Endothelial cell of umbilical vein (primary cell): ENCODE data around the gene DOCK6. TPM values are rescaled to one million over a fixed set of nuclear protein-coding genes. Genes with fewer than 3 reads are reported as not detected.

ENCODE experiments used
- BruUV-seq: library from RNA; stranded (reverse); fragments of 400-500 nt; replicated peaks from 2 replicates; lab custom pipeline; 2021; lab: Mats Ljungman, UMichigan
- CTCF ChIA-PET: fragments of 300-600, 350-600 bp; sonication (Branson Sonifier 250); formaldehyde crosslinking; loops from one replicate; lab custom pipeline; 2021; ENCODE audit warnings: antibody characterized with exemption, inconsistent platforms; lab: Charles Lee
- POLR2A ChIA-PET: fragments of 300-600, 350-600 bp; sonication (Branson Sonifier 250); formaldehyde crosslinking; loops from one replicate; lab custom pipeline; 2021; ENCODE audit warnings: antibody characterized with exemption, inconsistent platforms; lab: Charles Lee
- DNase-seq: peaks from one replicate; pipeline ENCODE4 v3.0.0-alpha.2; 2011; ENCODE audit warnings: low read depth, low spot score
- FAIRE-seq: peaks from 2 replicates; lab custom pipeline; 2011; peaks lifted over from hg19 to GRCh38; lab: Jason Lieb, UNC
- H2AFZ ChIP-seq: 2 replicates; pipeline ENCODE4 v1.6.0; 2012; ENCODE audit warnings: low read depth, low read length, control low read depth, inconsistent platforms
- H3K27ac ChIP-seq: 2 replicates; pipeline ENCODE4 v1.5.1; 2011; ENCODE audit warnings: low read depth, mild to moderate bottlenecking, control low read depth, low read length, moderate library complexity; ENCODE audit not compliant: insufficient read depth
- H3K27me3 ChIP-seq, 2 experiments: 2 replicates each; pipeline versions ENCODE4 v1.6.0 to v1.6.1; 2011; ENCODE audit warnings: low read length in 2 of 2, mixed read lengths in 1 of 2; ENCODE audit not compliant: control insufficient read depth in 2 of 2, insufficient read depth in 2 of 2
- H3K36me3 ChIP-seq, 2 experiments: 2 replicates in 1 of 2; 3 replicates in 1 of 2; pipeline ENCODE4 v1.5.1; 2011; ENCODE audit warnings: low read length in 2 of 2, mild to moderate bottlenecking in 1 of 2, moderate library complexity in 1 of 2; ENCODE audit not compliant: control insufficient read depth in 2 of 2, insufficient read depth in 2 of 2; ENCODE audit errors: extremely low read depth in 1 of 2
- H3K4me1 ChIP-seq: 3 replicates; pipeline ENCODE4 v1.5.1; 2011; ENCODE audit warnings: mild to moderate bottlenecking, low read length; ENCODE audit not compliant: control insufficient read depth, insufficient read depth; ENCODE audit errors: extremely low read depth
- H3K4me2 ChIP-seq: 2 replicates; pipeline ENCODE4 v1.6.1; 2011; ENCODE audit warnings: low read length, control low read depth, mixed read lengths; ENCODE audit not compliant: insufficient read depth
- H3K4me3 ChIP-seq, 3 experiments: fragments of 200-600 bp in 1 of 3; sonication (generic), shearing (Covaris generic) in 1 of 3; replicated peaks in 1 of 3; 2 replicates each; pipeline ENCODE4 v1.5.1; 2011 to 2016; ENCODE audit warnings: control low read depth in 3 of 3, low read length in 3 of 3, mild to moderate bottlenecking in 2 of 3, inconsistent platforms in 1 of 3, low read depth in 1 of 3, moderate library complexity in 1 of 3; ENCODE audit not compliant: insufficient read depth in 1 of 3
- H3K79me2 ChIP-seq: 2 replicates; pipeline ENCODE4 v1.6.0; 2012; ENCODE audit warnings: low read length, inconsistent platforms; ENCODE audit not compliant: control insufficient read depth, insufficient read depth
- H3K9ac ChIP-seq: replicated peaks from 2 replicates; pipeline ENCODE3; 2011; ENCODE audit warnings: low read length, control low read depth; ENCODE audit not compliant: insufficient read depth; ENCODE audit errors: extremely low read depth
- H3K9me1 ChIP-seq: replicated peaks from 3 replicates; pipeline ENCODE4 v1.6.0; 2011; ENCODE audit warnings: mild to moderate bottlenecking, low read length; ENCODE audit not compliant: control insufficient read depth, insufficient read depth; ENCODE audit errors: extremely low read depth
- H3K9me3 ChIP-seq: replicated peaks from 2 replicates; pipeline ENCODE4 v1.5.1; 2012; ENCODE audit warnings: low read length, inconsistent platforms; ENCODE audit not compliant: control insufficient read depth, insufficient read depth
- H4K20me1 ChIP-seq: replicated peaks from 2 replicates; pipeline ENCODE3; 2011; ENCODE audit warnings: mild to moderate bottlenecking, low read length; ENCODE audit not compliant: control insufficient read depth, insufficient read depth; ENCODE audit errors: extremely low read depth
- CTCF ChIP-seq, 2 donors: IDR thresholded peaks; 1 replicate in 1 of 2; 2 replicates in 1 of 2; pipeline ENCODE4 v1.5.1; 2011; ENCODE audit warnings: low read length in 2 of 2, mild to moderate bottlenecking in 2 of 2, moderate library complexity in 2 of 2, control low read depth in 1 of 2, inconsistent platforms in 1 of 2, low read depth in 1 of 2; ENCODE audit not compliant: insufficient read depth in 1 of 2; ENCODE audit errors: extremely low read depth in 1 of 2
- EZH2 ChIP-seq: IDR thresholded peaks from 2 replicates; pipeline ENCODE4 v1.6.1; 2012; ENCODE audit warnings: borderline replicate concordance, low read depth, mild to moderate bottlenecking, moderate library complexity, low read length, inconsistent platforms; ENCODE audit not compliant: severe bottlenecking
- GATA2 ChIP-seq: IDR thresholded peaks from 2 replicates; pipeline ENCODE4 v1.7.0; 2011; ENCODE audit warnings: low read depth, mild to moderate bottlenecking, moderate library complexity, mixed read lengths, low read length; ENCODE audit not compliant: insufficient read length, insufficient read depth
- MAX ChIP-seq: IDR thresholded peaks from 2 replicates; pipeline ENCODE4 v1.6.1; 2011; ENCODE audit not compliant: insufficient read depth, insufficient read length
- POLR2A ChIP-seq: IDR thresholded peaks from 2 replicates; pipeline ENCODE4 v1.6.1; 2012; ENCODE audit warnings: low read depth, mild to moderate bottlenecking, control low read depth, low read length
- dilution Hi-C: fragments of 300-500 bp; cut with MboI; formaldehyde crosslinking; loops from one replicate; pipeline ENCODE4 v1.15.0; 2019; ENCODE audit warnings: low sequenced_read_pairs; ENCODE audit not compliant: extremely low pct_ligation_motif_present
- intact Hi-C: fragments of 100-400 bp; cut with micrococcal nuclease; formaldehyde crosslinking; loops from one replicate; pipeline ENCODE4 v1.10.0; 2022
- polyA plus RNA-seq, 4 experiments: library from polyadenylated mRNA; depleted of rRNA in 3 of 4; stranded (reverse) in 3 of 4; unstranded in 1 of 4; fragments of >200 nt; gene quantifications; 2 replicates each; pipeline versions ENCODE4 v1.2.1 to v1.2.3, GENCODE V29; 2011 to 2012; ENCODE audit warnings: missing spikeins in 1 of 4
- total RNA-seq: library from RNA; stranded (reverse); gene quantifications from 2 replicates; pipeline ENCODE4 v1.2.3, GENCODE V29; 2021

DOCK6 gene
- total and polyA plus RNA-seq, 2 donors (not counting 3 experiments of a cell fraction or from before 2014, with no cell fraction given) = 126 to 334 TPM

- FAIRE-seq = no peak
- Histone ChIP-seq H3K4me2 (no peak overlapping the region), H3K27me3 (no peaks in the 10 kb centered on the region), H3K9ac (no peak overlapping the region), H3K9me3 (no peaks in the 10 kb centered on the region), H3K9me1 (no peaks in the 10 kb centered on the region), H3K27ac (no peak overlapping the region), H4K20me1 (no peaks in the 10 kb centered on the region), H3K79me2 (no peaks in the 10 kb centered on the region), H3K36me3 (peaks cover 12 to 37% of the 10 kb centered on the region in 2 experiments), H2AFZ (no peak overlapping the region), H3K4me3 (no peak overlapping the region), H3K4me1 (no peaks in the 10 kb centered on the region)
- ChIA-PET CTCF (interaction anchor here (1.1 to 1.4 kb wide), 2 partner anchors 10 to 13 kb away, joined by 3 to 4 read pairs; no protein-coding TSS in a partner anchor), POLR2A (no interaction called here)
- BruUV-seq = no TSS peak
- intact Hi-C loops = no loop called here
- dilution Hi-C loops = no loop called here
- DNase-seq = no peak
- TF ChIP-seq EZH2 (no peak), POLR2A (peak; percentile 44)
Observed at GRCh38 chr19:11230621-11231386, 31.5 kb downstream of the DOCK6 start.

GRCh38 chr19:11227195-11227886, 35.0 kb downstream of the DOCK6 start:
- Histone ChIP-seq H3K4me1 (no peaks in the 10 kb centered on the region), H2AFZ (no peak overlapping the region), H3K4me2 (no peak overlapping the region), H3K9me1 (no peaks in the 10 kb centered on the region), H3K79me2 (no peaks in the 10 kb centered on the region), H3K9me3 (no peaks in the 10 kb centered on the region), H3K4me3 (no peak overlapping the region), H3K27ac (no peak overlapping the region), H3K36me3 (peaks cover 8 to 39% of the 10 kb centered on the region in 2 experiments), H4K20me1 (no peaks in the 10 kb centered on the region), H3K9ac (no peak overlapping the region), H3K27me3 (no peaks in the 10 kb centered on the region)
- dilution Hi-C loops = no loop called here
- FAIRE-seq (no peak), DNase-seq (peak; percentile 27)
- intact Hi-C loops = no loop called here
- TF ChIP-seq CTCF (IDR thresholded peaks at IDR 0.05; ENCODE audit: extremely low read depth in 1 of 2, insufficient read depth in 1 of 2, low read depth in 1 of 2, low read length in 2 of 2) = peak in 1 of 2 donors; percentile 17
- TF ChIP-seq GATA2 = no peak
- TF ChIP-seq MAX = no peak
- BruUV-seq = no TSS peak
- POLR2A ChIA-PET = no interaction called here
- CTCF ChIA-PET = no interaction called here
